ENCODE measurements around the gene FXYD1. TPM values are rescaled to one million over a fixed set of nuclear protein-coding genes. Genes with fewer than 3 reads are reported as not detected.

The FXYD1 gene
- total and polyA plus RNA-seq, 2 experiments from 2014 or later: 1.5 to 26.8 TPM

GRCh38 chr19:35181387-35181786, 42.8 kb downstream of the FXYD1 start:
- ATAC-seq (no peak), DNase-seq (ENCODE audit: low spot score) (no peak)
- H3K4me2 ChIP-seq: no peak overlapping the region
- H3K36me3 Mint-ChIP-seq (ENCODE audit: low read depth): no peaks in the 10 kb centered on the region; the same call in 2 of the 3 replicates
- peaks cover 2% of the 10 kb centered on the region for H3K27me3 Mint-ChIP-seq (ENCODE audit: insufficient read depth, low read depth, poor library complexity)
- H3K9me3 Mint-ChIP-seq: peaks cover 8% of the 10 kb centered on the region
- H3K4me1 ChIP-seq (ENCODE audit: insufficient read depth): no peaks in the 10 kb centered on the region
- H3K27ac Mint-ChIP-seq: no peak overlapping the region
- H3K27ac ChIP-seq (ENCODE audit: low read depth): no peak overlapping the region
- TF ChIP-seq CREB1 (CRISPR knock-in tag; IDR thresholded peaks at IDR 0.05; ENCODE audit: low read depth) (no peak), ZNF462 (CRISPR knock-in tag; IDR thresholded peaks at IDR 0.05) (no peak), NANOG (IDR thresholded peaks at IDR 0.05; ENCODE audit: borderline replicate concordance) (no peak), STAT1 (IDR thresholded peaks at IDR 0.05; ENCODE audit: unreplicated experiment) (no peak), EZH2 (IDR thresholded peaks at IDR 0.05; ENCODE audit: low read depth, unreplicated experiment) (no peak), JUNB (IDR thresholded peaks at IDR 0.05; ENCODE audit: unreplicated experiment) (no peak), ZNF331 (CRISPR knock-in tag; IDR thresholded peaks at IDR 0.05; ENCODE audit: low read depth) (no peak), ZNF114 (CRISPR knock-in tag; IDR thresholded peaks at IDR 0.05) (no peak), EZH2phosphoT487 (IDR thresholded peaks at IDR 0.05; ENCODE audit: unreplicated experiment) (no peak), ETS1 (IDR thresholded peaks at IDR 0.05) (no peak), REST (IDR thresholded peaks at IDR 0.05; ENCODE audit: unreplicated experiment) (no peak), CTCF (conservative IDR thresholded peaks at IDR 0.05; ENCODE audit: low read depth in 2 of 2) (no peak), POLR2AphosphoS5 (IDR thresholded peaks at IDR 0.05; ENCODE audit: low read depth) (no peak)
- no peaks in the 10 kb centered on the region for H3K79me2 ChIP-seq (replicated peaks; ENCODE audit: insufficient read depth)
- no peak overlapping the region for H3K4me3 Mint-ChIP-seq
- no peaks in the 10 kb centered on the region for H3K27me3 ChIP-seq (ENCODE audit: insufficient read depth)
- no peaks in the 10 kb centered on the region for H3K36me3 ChIP-seq (ENCODE audit: insufficient read depth)
- no peaks in the 10 kb centered on the region for H3F3A ChIP-seq (replicated peaks; ENCODE audit: low read depth)
- H4K20me1 ChIP-seq (replicated peaks; ENCODE audit: insufficient read depth): no peaks in the 10 kb centered on the region
- no peaks in the 10 kb centered on the region for H3K4me1 Mint-ChIP-seq
- no peak overlapping the region for H3K4me3 ChIP-seq
- H3K9me2 ChIP-seq (ENCODE audit: insufficient read depth): 0 out of 2 replicates have a peak, but pooled peaks cover 4% of the 10 kb centered on the region
- no peak overlapping the region for H2AFZ ChIP-seq
